Right lobe of liver (tissue), 6 donors: ENCODE data around the gene RAMAC. TPM values are rescaled to one million over a fixed set of nuclear protein-coding genes. Genes with fewer than 3 reads are reported as not detected.
"Not testable (repeated sequence)": the region's sequence is repeated elsewhere in the genome, so short reads cannot be mapped to it uniquely, and the experiment has no call there.

ENCODE experiments used
- ATAC-seq, 4 donors: fragments of 200-7000 bp; cut with Tn5 transposase; one replicate each; pipeline ENCODE4 v1.9.1; 2020; ENCODE audit warnings: mild to moderate bottlenecking in 4 of 4, moderate library complexity in 4 of 4
- DNase-seq, 3 donors: peaks; one replicate each; pipeline ENCODE4 v3.0.0-alpha.2; 2020
- H3K27ac ChIP-seq, 3 donors: fragments of 200-600 bp; one replicate each; pipeline ENCODE4 v1.8.0; 2022
- H3K27me3 ChIP-seq, 2 donors: fragments of 200-600 bp; one replicate each; pipeline ENCODE4 v1.8.0; 2022
- H3K36me3 ChIP-seq, 4 donors: fragments of 200-600 bp; sonication (generic) in 1 of 4; one replicate each; pipeline versions ENCODE4 v1.5.1 to v1.8.0; 2017 to 2022; ENCODE audit warnings: control low read depth in 1 of 4
- H3K4me1 ChIP-seq, 4 donors: fragments of 200-600 bp; sonication (generic) in 1 of 4; one replicate each; pipeline versions ENCODE4 v1.5.1 to v1.8.0; 2017 to 2022; ENCODE audit warnings: control low read depth in 1 of 4
- H3K4me3 ChIP-seq, 3 donors: fragments of 200-600 bp; one replicate each; pipeline ENCODE4 v1.8.0; 2022
- H3K9me3 ChIP-seq, 4 donors: fragments of 200-600 bp; sonication (generic) in 1 of 4; one replicate each; pipeline versions ENCODE4 v1.5.1 to v1.8.0; 2017 to 2022; ENCODE audit warnings: control low read depth in 1 of 4
- CTCF ChIP-seq, 4 donors: fragments of 200-600 bp in 3 of 4; fragments of 450-650 bp in 1 of 4; IDR thresholded peaks; one replicate each; pipeline versions ENCODE4 v1.5.1 to v1.8.0; 2016 to 2022; ENCODE audit warnings: antibody characterized with exemption in 4 of 4, mild to moderate bottlenecking in 2 of 4
- POLR2A ChIP-seq: fragments of 450-650 bp; IDR thresholded peaks from one replicate; pipeline ENCODE4 v1.6.1; 2017; ENCODE audit warnings: antibody characterized with exemption, mild to moderate bottlenecking
- WGBS: methylation state at CpG from one replicate; pipeline ENCODE4 v1.1.6; 2018; ENCODE audit warnings: low coverage, low lambda C conversion rate; ENCODE audit not compliant: insufficient coverage; ENCODE audit errors: missing lambda C conversion rate; 5-methylcytosine and 5-hydroxymethylcytosine counted together
- intact Hi-C, 2 donors: fragments of 100-400 bp; cut with DNase I; formaldehyde crosslinking; loops; one replicate each; pipeline versions ENCODE4 v1.11.2 to v1.14.1; 2022
- total RNA-seq, 6 experiments: library from RNA; depleted of rRNA in 2 of 6; stranded (reverse); fragments of >200 nt in 2 of 6; fragmentation: NEBNext Ultra II Directional in 3 of 6; extraction: Animal tissue kit (Norgen Biotek cat#: 25700) in 3 of 6; gene quantifications; one replicate each; pipeline versions ENCODE4 v1.1.0 to v1.2.4, GENCODE V29; 2016 to 2023
- donor health status: DM: no; HTN: yes; CAD: no.
- donor health status: DM: no; HTN: no; CAD: no.
- donor health status: DM: no; HTN: no; CAD: no.
- donor health status: DM: no; HTN: yes; CAD: no.
- donor health status: DM: no; HTN: yes; CAD: no.

RAMAC gene
- total RNA-seq, 6 experiments from 2014 or later, result 8.1 to 13.5 (median 11.5) TPM

- Histone ChIP-seq H3K4me1 (peaks cover 0 to 6% (median 2%) of the 10 kb centered on the region in 4 donors), H3K9me3 (no peaks in the 10 kb centered on the region), H3K27ac (no peak overlapping the region), H3K4me3 (no peak overlapping the region), H3K36me3 (peaks cover 0 to 5% (median 2%) of the 10 kb centered on the region in 4 donors), H3K27me3 (no peaks in the 10 kb centered on the region)
- ATAC-seq, result no peak
- DNase-seq, result no peak
- intact Hi-C loops, result no loop called here
- TF ChIP-seq POLR2A (no peak), CTCF (IDR thresholded peaks at IDR 0.05) (no peak)
- 81% methylated on average over 2 of the region's 3 CpGs for WGBS
Measured at GRCh38 chr15:82995938-82996337, 9.9 kb downstream of the RAMAC start.

- H3K27ac ChIP-seq, result no peak overlapping the region
Measured at GRCh38 chr15:82999426-82999825, 13.4 kb downstream of the RAMAC start.

GRCh38 chr15:82999905-83000671 is 14.1 kb downstream of the RAMAC start:
- Histone ChIP-seq H3K36me3 (peaks cover 0 to 1% (median 0%) of the 10 kb centered on the region in 4 donors), H3K4me3 (peak overlapping the region in 2 of 3 donors; percentile 23 to 39), H3K27me3 (no peaks in the 10 kb centered on the region), H3K9me3 (no peaks in the 10 kb centered on the region), H3K27ac (peak overlapping the region in 1 of 3 donors; percentile 45), H3K4me1 (peaks cover 0 to 6% (median 2%) of the 10 kb centered on the region in 4 donors)
- WGBS, result 3% methylated on average over 5 of the region's 6 CpGs
- DNase-seq (no peak), ATAC-seq (peak; percentile 93 to 99 (median 94))
- TF ChIP-seq CTCF (IDR thresholded peaks at IDR 0.05), result peak; percentile 56 to 80 (median 58)
- no peak for TF ChIP-seq POLR2A
- intact Hi-C loops, result loop anchor here in 1 of 2 donors (10.0 kb wide), 2 partner anchors 145 to 245 kb away; no protein-coding TSS in a partner anchor

More at GRCh38 chr15:82999426-82999825, 13.4 kb downstream of the RAMAC start:
- WGBS, result 83% methylated on average over 6 of the region's 6 CpGs
- Histone ChIP-seq H3K4me3 (no peak overlapping the region), H3K36me3 (no peaks in the 10 kb centered on the region), H3K27me3 (no peaks in the 10 kb centered on the region), H3K4me1 (peaks cover 0 to 6% (median 2%) of the 10 kb centered on the region in 4 donors), H3K9me3 (no peaks in the 10 kb centered on the region)
- intact Hi-C loops, result no loop called here
- DNase-seq (no peak), ATAC-seq (no peak)
- TF ChIP-seq CTCF (IDR thresholded peaks at IDR 0.05) (no peak), POLR2A (no peak)

GRCh38 chr15:83000672-83001031 is 14.6 kb downstream of the RAMAC start:
- not testable (repeated sequence) for H3K4me3 ChIP-seq, H3K27ac ChIP-seq, H3K27me3 ChIP-seq, H3K4me1 ChIP-seq, DNase-seq, H3K9me3 ChIP-seq, H3K36me3 ChIP-seq
- ATAC-seq, result peak in 1 of 4 donors; percentile 10
- 80% methylated on average over 1 of the region's 3 CpGs for WGBS
- intact Hi-C loops, result loop anchor here in 1 of 2 donors (10.0 kb wide), 2 partner anchors 146 to 246 kb away; no protein-coding TSS in a partner anchor

GRCh38 chr15:83010709-83011270 is 24.8 kb downstream of the RAMAC start:
- Histone ChIP-seq H3K4me1 (peaks cover 0 to 17% (median 7%) of the 10 kb centered on the region in 4 donors), H3K27ac (peak overlapping the region; percentile 14 to 79 (median 62)), H3K9me3 (no peaks in the 10 kb centered on the region), H3K27me3 (no peaks in the 10 kb centered on the region), H3K4me3 (peak overlapping the region; percentile 86 to 100 (median 93)), H3K36me3 (peaks cover 0 to 36% (median 11%) of the 10 kb centered on the region in 4 donors)
- peak; percentile 70 to 78 (median 71) for DNase-seq
- 12% methylated on average over 9 of the region's 15 CpGs for WGBS
- intact Hi-C loops, result no loop called here
- TF ChIP-seq CTCF (IDR thresholded peaks at IDR 0.05), result peak; percentile 70 to 81 (median 74)
- no peak for TF ChIP-seq POLR2A
- peak; percentile 74 to 86 (median 80) for ATAC-seq
